KMS-11 (cell line): ENCODE measurements around the gene RASSF5.

Source experiments
- H2AFZ ChIP-seq: fragments of 200-600 bp; sonication (generic); 2 replicates; pipeline ENCODE4 v1.6.1; 2016; ENCODE audit warnings: antibody characterized with exemption, mixed run types, low read depth
- H3K27ac ChIP-seq: fragments of 200-600 bp; sonication (generic); 2 replicates; pipeline ENCODE4 v1.6.1; 2016; ENCODE audit warnings: mild to moderate bottlenecking, mixed run types
- H3K27me3 ChIP-seq: fragments of 200-600 bp; sonication (generic); 2 replicates; pipeline ENCODE4 v1.6.1; 2017; ENCODE audit warnings: mild to moderate bottlenecking, low read depth, mixed run types, moderate library complexity; ENCODE audit not compliant: insufficient read depth
- H3K36me3 ChIP-seq: fragments of 200-600 bp; sonication (generic); 2 replicates; pipeline ENCODE4 v1.6.1; 2017; ENCODE audit warnings: mild to moderate bottlenecking, mixed run types; ENCODE audit not compliant: insufficient read depth
- H3K4me1 ChIP-seq: fragments of 200-600 bp; sonication (generic); 2 replicates; pipeline ENCODE4 v1.6.1; 2016; ENCODE audit warnings: mild to moderate bottlenecking, low read depth, mixed run types; ENCODE audit not compliant: poor library complexity, severe bottlenecking
- H3K4me2 ChIP-seq: fragments of 200-600 bp; sonication (generic); 2 replicates; pipeline ENCODE4 v1.7.0; 2016; ENCODE audit warnings: mild to moderate bottlenecking, mixed run types
- H3K4me3 ChIP-seq: fragments of 200-600 bp; sonication (generic); IDR thresholded peaks from 2 replicates; pipeline ENCODE4 v1.6.1; 2017; ENCODE audit warnings: low read depth, low read length, mixed read lengths; ENCODE audit not compliant: insufficient read depth
- H3K79me2 ChIP-seq: fragments of 200-600 bp; sonication (generic); 2 replicates; pipeline ENCODE4 v1.6.1; 2016; ENCODE audit warnings: low read depth, mixed run types; ENCODE audit not compliant: insufficient read depth
- H3K9ac ChIP-seq: fragments of 200-600 bp; sonication (generic); 2 replicates; pipeline ENCODE4 v1.6.1; 2016; ENCODE audit warnings: mild to moderate bottlenecking, mixed run types
- H4K20me1 ChIP-seq: fragments of 200-600 bp; sonication (generic); 2 replicates; pipeline ENCODE4 v1.6.1; 2016; ENCODE audit warnings: mild to moderate bottlenecking, mixed run types; ENCODE audit not compliant: insufficient read depth
- CTCF ChIP-seq: fragments of 200-600 bp; sonication (generic); conservative IDR thresholded peaks from 2 replicates; pipeline ENCODE4 v1.6.1; 2017; ENCODE audit warnings: low read depth, mild to moderate bottlenecking, antibody characterized with exemption, low read length, moderate library complexity, mixed read lengths

The RASSF5 gene

DNA sequence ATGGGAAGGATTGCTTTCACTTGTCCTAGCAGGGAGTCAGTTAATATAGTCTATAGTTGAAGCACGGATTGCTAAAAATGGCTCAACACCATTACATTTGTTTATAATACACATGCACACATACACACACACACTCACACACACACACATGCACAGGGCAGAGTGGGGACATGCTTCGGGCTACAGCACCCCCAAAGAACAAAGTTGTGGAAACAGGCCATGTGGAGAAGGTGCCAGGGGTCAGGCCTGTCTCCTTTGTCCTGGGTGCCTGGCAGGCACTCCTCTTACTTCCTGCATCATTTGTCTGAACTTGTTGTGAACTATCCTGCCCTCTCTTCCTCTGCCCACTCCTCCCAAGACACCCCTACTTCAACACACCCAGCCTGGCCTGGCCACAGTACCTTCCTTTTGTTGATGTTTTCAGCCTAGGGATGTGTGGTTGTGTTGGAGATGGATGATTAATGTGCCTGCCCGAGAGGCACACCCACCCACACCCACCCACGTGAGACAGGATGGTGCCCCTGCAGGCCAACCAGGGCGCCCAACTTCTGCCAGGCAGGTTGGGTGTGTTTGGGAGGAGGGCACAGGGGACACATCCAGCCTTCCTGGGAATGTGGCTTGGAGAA is 17.5 kb downstream of the RASSF5 start:
- H3K36me3 ChIP-seq, result no peaks in the 10 kb centered on the region
- no peak overlapping the region for H3K9ac ChIP-seq
- no peak overlapping the region for H3K4me2 ChIP-seq
- no peaks in the 10 kb centered on the region for H3K4me1 ChIP-seq
- H3K79me2 ChIP-seq, result no peaks in the 10 kb centered on the region
- H3K4me3 ChIP-seq, result no peak overlapping the region
- no peak overlapping the region for H3K27ac ChIP-seq
- H3K27me3 ChIP-seq, result no peaks in the 10 kb centered on the region
- TF ChIP-seq CTCF, result no peak
- no peaks in the 10 kb centered on the region for H4K20me1 ChIP-seq
- no peak overlapping the region for H2AFZ ChIP-seq

- no peak overlapping the region for H3K4me3 ChIP-seq
- no peak for TF ChIP-seq CTCF
- H2AFZ ChIP-seq, result no peak overlapping the region
- no peak overlapping the region for H3K9ac ChIP-seq
- H4K20me1 ChIP-seq, result no peaks in the 10 kb centered on the region
- H3K27ac ChIP-seq, result no peak overlapping the region
- no peaks in the 10 kb centered on the region for H3K79me2 ChIP-seq
- H3K36me3 ChIP-seq, result no peaks in the 10 kb centered on the region
- H3K4me1 ChIP-seq, result no peaks in the 10 kb centered on the region
- H3K27me3 ChIP-seq, result no peaks in the 10 kb centered on the region
- H3K4me2 ChIP-seq, result no peak overlapping the region
Observed at GRCh38 chr1:206526064-206526911, 19.0 kb downstream of the RASSF5 start.

- Histone ChIP-seq H3K4me1 (no peaks in the 10 kb centered on the region), H3K27me3 (no peaks in the 10 kb centered on the region), H3K79me2 (no peaks in the 10 kb centered on the region), H4K20me1 (no peaks in the 10 kb centered on the region), H3K9ac (no peak overlapping the region), H3K36me3 (no peaks in the 10 kb centered on the region), H2AFZ (no peak overlapping the region), H3K27ac (no peak overlapping the region), H3K4me3 (no peak overlapping the region), H3K4me2 (no peak overlapping the region)
- TF ChIP-seq CTCF, result no peak
Observed at GRCh38 chr1:206529425-206529824, 22.1 kb downstream of the RASSF5 start.

DNA sequence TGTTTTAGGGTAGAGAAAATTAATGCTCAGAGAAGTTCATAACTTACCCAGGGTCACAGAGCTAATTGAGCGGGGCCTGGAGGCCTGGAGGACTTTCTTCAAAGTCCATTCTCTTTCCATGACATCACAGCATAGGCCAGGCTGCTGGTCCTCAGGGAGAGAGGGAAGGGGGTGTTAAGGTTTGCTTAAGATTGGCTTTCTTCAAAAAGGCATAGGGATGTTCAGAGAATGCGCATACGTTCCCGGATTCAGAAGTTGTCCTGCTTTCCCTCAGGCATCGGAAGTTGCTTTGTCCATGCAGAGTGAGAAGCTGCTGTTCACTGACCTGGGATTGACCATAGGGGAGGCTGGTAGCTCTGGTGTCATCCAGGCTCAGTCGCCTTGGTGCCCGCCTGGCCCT is 25.0 kb downstream of the RASSF5 start:
- H3K27ac ChIP-seq, result no peak overlapping the region
- H4K20me1 ChIP-seq, result no peaks in the 10 kb centered on the region
- H3K79me2 ChIP-seq, result no peaks in the 10 kb centered on the region
- no peak overlapping the region for H3K4me3 ChIP-seq
- H3K4me1 ChIP-seq, result no peaks in the 10 kb centered on the region
- H3K36me3 ChIP-seq, result no peaks in the 10 kb centered on the region
- no peak for TF ChIP-seq CTCF
- no peak overlapping the region for H3K4me2 ChIP-seq
- no peak overlapping the region for H3K9ac ChIP-seq
- H2AFZ ChIP-seq, result no peak overlapping the region
- no peaks in the 10 kb centered on the region for H3K27me3 ChIP-seq
